ENCODE measurements around the gene GUCY1B1.
"Not testable (repeated sequence)": the region's sequence is repeated elsewhere in the genome, so short reads cannot be mapped to it uniquely, and the experiment has no call there.

GUCY1B1 gene

DNA sequence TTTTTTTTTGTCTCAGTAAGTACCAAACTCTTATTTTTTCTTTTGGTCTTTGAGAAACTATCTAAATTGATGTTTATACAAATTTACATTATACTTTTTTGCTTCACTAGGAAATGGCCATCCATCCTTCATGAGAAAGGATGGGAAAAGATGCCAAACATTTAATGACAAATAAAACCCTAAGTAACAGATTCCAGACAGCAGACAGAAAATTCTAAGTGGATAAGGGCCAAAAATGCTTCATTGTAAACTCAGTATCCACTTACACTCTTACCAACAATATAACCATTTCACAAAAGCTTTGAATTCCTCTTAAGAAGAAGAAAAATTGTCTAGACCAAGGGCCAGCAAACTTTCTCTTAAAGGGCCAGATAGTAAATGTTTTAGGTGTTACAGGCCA lies 3.5 kb downstream of the GUCY1B1 start:
- DNase-seq (ENCODE audit: low read depth), result no peak

DNA sequence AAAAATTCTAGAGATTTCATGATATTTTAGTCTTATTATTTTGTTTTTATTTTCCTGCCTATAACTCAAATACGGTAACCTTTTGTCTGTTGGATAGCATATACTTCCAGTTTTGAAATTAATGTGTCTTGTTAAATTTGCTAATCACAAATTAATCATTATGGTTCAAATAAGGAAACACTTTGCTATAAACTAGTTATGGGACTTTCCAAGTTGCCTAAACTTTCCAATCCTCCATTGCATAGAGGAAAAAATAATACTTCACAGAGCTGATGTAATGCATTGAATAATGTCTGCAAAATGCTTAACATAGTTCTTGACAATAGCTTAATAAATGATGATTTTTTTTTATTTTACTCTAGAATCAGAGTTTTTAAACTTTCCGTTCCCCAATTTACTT lies 4.7 kb downstream of the GUCY1B1 start:
- no peak for DNase-seq (ENCODE audit: low read depth)

DNA sequence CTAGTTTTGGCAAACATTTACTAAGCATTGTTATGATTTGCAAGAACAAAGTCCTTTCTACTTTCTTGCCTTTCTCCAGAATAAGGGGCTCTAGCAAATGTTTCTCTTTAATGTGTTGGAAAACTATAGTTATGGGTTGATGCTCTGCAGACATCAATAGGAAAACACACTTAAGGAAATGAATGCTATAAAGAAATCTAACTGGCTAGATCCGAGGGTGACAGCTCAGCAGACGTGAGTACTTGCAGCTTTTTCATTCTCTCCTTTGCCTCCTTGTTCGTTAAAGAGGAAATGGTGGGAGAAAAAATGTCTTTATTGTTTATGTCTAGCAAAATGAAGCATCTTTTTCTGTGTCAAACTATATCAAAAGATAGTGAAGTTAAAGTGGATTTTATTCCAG lies 6.3 kb downstream of the GUCY1B1 start:
- DNase-seq (ENCODE audit: low read depth), result no peak

DNA sequence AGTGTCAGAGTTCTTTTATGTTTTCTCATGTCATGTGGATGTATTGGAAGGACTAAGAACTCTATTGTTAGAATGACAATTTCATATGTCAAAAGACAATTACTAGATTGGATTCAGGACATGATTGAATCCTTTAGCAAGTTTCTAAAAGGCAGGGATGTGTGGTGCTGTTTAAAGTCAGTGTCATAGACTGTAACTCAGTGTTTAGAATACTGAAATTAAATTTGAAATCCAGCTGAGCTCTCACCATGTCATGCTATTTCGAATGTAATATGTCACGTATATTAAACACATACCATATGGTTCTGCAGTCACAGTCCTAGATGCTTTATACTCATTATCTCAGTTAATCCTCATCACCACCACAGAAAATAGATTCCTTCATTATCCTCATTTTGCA lies 7.8 kb downstream of the GUCY1B1 start:
- no peak for DNase-seq (ENCODE audit: low read depth)

DNA sequence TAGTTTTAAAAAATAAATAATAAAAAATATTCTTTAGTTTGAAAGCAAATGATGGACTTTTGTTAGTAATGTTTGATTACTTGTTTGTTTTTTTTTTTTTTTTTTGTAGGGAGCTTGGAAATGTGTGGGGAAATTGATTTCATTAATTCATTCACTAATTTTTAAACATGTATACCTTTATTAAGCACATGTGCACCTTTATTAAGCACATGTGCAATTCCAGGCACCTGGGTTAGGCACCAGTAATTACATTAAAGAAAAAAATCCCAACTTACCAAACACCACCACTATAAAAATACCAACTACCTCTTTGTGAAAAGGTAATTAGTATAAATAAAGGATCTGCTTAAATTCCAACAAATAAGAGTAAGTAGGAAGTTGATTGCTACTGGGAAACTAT lies 9.5 kb downstream of the GUCY1B1 start:
- DNase-seq (ENCODE audit: low read depth), result no peak

DNA sequence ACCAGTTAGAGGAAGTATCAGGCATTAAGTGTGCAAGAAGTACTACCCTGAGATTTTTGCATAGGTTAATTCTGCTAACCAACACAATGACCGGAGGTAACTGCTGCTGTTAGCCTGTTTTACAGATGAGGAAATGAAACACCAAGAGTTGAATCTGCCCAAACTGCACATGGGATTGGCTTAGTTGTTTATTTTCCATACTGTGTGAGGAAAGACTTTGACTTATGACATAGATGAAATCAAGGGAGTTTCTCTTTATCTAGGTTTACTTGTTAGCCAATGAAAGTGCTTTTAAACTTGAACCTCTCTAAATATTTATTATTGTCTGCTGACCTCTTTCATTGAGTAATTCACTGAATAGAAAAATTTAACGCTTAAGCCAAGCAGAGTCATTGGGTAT lies 10.3 kb downstream of the GUCY1B1 start:
- no peak for DNase-seq (ENCODE audit: low read depth)

DNA sequence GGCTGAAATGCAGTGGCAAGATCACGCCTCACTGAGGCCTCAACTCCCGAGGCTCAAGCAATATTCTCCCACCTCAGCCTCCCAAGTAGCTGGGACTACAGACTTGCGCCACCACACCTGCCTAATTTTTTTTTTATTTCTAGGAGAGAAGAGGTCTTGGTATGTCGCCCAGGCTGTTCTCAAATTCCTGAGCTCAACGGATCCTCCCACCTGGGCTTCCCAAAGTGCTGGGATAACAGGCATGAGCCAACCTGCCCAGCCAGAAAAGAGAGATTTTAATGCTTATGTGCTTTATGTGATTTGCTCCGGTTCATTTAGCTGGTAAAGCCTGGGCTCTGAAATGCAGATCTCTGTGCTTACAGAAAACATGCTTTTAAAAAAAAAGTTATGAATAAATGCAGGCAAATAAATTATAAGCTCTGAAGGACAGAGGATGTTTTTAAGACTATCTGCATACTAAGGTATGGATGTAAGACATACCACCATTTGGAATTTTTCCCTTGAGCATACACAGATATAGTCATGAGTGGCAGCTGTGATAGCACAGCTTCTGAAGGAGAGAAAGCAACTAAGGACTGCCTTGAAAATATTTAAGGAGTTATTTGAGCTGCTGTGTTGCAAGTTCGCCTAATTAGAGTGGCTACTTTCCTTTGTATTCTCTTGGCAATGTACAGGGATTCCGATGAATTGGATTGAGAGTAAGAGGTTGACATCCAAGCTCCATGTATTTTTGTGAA lies 13.8 kb downstream of the GUCY1B1 start:
- no peak for DNase-seq (ENCODE audit: low read depth)

DNA sequence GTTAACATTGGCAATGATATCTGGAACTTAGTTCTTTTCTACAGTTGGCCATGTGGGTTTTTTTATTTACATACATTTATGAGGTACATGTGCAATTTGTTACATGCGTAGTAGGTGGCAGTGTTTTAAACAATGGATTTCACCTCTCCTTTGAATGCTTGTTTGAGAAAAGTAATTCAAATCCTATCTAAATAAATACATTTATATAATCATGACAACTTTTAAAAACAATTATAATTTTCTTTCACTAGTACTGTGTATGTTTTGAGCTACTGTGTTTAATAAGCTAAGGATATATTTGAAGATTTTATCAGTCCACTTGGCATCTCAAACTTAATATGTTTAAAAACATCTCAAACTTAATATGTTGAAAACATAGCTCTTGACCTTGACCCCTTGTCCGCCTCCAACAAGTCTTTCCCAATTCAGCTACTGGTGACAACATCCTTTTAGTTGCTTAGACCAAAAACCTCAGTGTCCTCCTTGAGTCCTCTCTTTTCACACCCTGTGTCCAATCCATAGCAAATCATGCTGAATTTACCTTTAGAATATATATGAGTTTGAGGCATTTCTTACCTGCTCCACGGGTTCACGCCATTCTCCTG lies 14.5 kb downstream of the GUCY1B1 start:
- no peak for DNase-seq (ENCODE audit: low read depth)

DNA sequence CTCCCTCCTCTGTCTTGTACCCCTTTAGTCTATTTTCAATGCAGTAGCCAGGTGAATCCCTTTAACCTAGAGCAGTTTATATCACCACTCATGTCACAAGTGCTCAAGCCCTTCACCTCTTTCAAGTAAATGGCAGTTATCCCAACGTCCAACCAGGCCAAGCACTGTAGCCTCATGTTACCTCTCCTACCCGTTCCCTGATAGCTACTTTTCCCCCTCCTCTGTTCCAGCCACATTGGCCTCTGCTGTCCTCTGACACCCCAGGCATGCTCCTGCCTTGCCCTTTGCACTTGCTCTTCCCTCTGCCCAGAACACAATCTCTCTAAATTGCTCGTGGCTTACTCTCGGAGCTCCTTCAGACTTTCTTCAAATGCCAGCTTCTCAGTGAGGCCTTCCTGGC lies 15.2 kb downstream of the GUCY1B1 start:
- DNase-seq (ENCODE audit: low read depth), result no peak

DNA sequence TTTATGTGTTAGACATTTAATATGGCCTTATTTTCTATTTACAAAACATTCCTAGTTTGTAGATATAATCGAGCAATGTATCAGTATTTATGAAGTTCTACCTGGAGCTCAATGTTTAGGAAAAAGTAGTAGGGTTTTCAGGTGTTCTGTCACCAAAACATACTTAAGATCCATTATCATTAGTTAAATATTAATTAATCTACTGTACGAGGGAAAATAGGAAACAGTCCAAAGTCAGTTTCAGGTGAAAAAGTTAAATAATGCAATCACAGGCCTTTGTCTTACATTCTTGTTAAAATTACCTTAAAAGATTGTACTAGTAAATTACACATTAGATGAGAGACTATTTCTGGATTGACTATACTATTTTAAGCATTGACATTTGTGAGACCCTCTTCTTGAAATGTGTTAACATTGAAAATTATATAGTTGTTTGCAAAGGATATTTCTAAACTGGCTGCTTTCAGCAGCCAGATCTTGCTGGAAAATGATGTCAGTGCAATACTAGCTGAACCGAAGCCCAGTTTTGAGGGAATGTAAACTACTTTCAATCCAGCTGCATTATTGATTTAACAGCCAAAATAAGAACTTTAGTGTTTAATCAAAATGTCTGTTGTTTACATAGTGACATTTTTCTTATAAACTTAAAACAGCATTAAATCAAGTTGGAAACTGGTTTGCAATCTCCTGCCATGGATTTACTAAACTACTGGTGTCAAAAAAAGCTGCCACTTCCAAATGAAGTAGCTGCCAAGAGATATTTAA lies 19.3 kb downstream of the GUCY1B1 start:
- DNase-seq (ENCODE audit: low read depth), result no peak

DNA sequence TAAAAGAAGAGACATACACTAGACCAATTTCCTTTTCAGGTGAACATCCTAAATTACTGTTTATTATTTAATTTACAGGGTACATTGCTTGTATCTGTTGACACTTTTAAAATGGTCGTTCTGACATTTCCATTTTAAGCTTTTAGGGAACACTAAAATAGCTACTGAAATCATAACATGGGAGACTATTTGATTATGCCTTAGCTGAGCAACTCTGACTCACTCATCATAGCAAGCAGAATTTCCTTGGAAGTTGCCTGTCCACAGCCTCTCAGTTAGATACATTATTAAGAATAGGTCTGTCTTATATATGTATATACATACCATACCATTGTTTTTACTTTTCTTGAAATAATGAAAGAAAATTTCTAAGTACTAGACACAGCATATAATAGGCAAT lies 22.0 kb downstream of the GUCY1B1 start:
- DNase-seq (ENCODE audit: low read depth), result no peak

DNA sequence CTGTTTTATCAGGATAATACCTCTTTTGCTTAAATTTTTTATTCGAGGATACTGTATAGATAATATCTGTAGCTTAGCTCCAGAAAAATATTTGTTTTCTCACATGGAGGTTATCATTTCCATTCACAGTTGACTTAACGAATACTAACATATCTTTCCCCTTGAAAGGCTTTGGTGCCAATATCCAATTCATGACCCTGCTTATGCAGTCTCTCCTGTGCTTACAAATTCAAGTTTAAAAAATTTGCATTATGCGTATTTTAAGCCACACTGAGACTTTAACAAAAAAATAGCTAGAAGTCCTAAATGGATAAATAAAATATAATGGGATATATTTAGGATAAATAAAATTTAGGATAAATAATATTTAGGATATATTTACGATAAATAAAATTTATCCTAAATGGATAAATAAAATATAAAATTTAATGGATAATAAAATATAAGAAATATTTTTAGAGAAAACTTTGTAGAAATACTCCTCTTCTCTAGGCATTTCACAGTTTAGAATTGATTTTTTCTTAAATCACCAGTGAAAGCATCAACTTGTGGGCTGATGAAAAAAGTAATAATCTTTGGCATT lies 22.5 kb downstream of the GUCY1B1 start:
- DNase-seq (ENCODE audit: low read depth), result no peak

DNA sequence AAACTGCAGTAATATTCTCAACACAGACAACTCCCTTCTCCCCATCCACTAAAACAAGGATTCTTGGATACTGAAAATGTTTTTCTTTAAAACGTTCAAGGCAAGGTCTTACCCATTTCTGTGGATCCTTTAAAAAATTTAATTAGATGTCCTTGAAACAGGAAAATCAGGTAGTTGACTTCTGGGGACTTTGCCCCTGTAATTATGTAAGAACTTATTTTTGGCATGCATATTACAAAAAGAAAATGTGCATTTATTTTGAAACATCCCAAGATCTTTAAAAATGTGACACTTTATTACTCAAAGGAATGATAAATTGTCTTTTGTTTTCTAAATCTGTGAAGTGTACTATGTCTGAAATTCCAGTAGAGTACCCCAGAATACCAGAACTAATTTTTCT lies 25.8 kb downstream of the GUCY1B1 start:
- no peak for DNase-seq (ENCODE audit: low read depth)

DNA sequence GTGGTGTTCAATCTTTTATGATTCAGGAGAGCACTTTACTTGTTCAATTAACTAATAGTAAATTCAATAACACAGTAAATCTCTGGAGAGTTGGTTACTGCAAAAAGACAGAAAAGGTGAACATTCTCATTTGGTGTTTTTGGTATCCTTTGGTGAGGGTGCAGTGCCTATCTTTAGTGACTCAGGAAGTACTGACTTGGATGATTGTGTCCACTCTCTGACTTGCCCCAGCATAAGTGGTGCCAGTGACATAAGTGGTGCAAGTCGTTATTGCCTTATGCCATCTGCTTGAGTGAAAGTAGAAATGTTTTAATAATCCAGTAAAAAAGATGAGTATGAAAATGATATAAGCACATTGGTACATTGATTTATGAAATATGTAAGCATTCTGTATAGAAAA lies 27.0 kb downstream of the GUCY1B1 start:
- DNase-seq (ENCODE audit: low read depth), result no peak

DNA sequence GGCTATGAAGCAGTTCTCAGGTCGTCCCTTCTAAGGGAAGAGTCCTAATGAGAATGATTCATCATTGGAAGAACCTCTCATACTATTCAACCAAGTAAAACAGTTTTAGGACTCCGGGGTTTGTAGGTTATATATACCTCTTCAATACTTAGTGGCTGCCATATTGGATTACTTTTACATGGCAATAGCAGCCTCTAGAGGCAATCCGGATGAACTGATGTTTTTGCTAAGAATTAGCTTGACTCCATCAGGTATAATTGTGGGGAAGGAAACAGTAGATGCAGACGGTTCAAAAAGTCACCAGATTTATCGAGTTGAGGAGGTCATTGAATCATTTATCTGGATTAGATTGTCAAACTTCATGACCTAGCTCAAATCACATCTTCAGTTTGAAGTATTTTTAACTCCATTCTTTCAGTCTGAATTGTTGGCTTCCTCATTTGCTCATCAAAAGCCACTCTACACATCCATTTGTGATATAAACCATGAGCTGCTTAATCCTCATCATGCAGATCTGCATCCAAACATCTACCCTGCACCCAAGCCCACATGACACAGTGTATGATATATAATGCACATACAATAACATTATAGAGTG lies 28.4 kb downstream of the GUCY1B1 start:
- no peak for DNase-seq (ENCODE audit: low read depth)

DNA sequence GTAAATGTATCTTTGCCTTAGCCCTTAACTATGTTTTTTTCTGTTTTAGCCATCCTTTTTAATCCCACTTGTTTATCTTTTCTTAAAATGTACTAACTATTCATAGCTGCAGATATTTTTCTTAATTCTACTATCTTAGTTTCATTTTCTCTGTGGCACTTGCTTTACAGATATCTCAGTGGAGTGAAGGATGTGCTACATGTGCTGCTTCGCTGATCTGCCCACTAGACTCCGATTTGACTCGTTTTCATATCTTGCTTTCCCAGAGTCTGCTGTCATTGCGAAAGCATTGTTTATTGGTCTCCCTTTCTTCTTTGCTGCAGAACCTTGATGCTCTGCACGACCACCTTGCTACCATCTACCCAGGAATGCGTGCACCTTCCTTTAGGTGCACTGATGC lies 30.6 kb downstream of the GUCY1B1 start:
- no peak for DNase-seq (ENCODE audit: low read depth)

DNA sequence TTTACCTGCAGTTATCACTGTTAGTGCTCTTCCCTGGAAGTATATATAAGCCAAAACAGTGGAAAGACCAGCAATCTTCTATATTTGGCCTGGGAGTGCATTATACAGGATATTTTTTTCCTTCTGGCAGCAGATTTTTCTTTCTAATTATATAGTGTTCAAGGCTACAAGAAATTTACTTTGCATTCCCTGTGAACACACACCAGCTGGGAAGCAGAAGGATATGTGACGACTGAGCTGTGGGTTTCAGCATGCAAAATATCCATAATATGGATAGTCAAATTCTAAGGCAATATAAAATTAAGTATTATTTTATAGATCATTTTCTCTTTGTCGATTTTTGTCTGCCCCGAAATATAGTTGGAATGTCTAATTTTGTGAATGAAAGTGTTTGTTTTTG lies 31.2 kb downstream of the GUCY1B1 start:
- no peak for DNase-seq (ENCODE audit: low read depth)

DNA sequence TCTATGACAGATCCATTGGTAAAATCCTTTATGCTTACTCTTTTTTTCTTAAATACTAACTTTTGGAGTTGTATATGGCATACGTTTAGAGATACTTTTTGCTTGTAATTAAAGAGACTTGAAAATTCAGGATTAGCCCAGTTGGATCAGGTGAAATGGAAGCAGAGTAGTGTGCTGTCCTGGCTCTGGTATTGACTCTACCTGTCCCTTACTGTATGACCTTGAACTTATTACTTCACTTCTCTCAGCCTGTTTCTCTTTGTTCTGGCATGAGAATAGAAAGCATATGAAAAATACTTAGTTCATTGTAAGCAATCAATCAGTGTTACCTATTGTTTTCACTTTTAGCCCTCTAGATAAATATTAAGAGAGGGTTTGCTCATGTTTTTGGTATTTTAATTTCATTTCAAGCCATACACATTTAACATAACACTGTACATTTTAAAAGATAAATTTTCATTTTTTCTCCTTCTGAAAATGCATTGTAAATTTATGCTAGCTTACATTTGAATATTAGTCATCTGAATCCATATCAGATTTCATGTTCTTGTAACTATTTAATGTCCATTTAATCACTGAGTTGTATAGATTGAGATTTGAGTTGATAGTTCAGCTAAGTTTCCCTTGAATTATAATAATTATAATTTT lies 35.9 kb downstream of the GUCY1B1 start:
- DNase-seq (ENCODE audit: low read depth), result no peak

DNA sequence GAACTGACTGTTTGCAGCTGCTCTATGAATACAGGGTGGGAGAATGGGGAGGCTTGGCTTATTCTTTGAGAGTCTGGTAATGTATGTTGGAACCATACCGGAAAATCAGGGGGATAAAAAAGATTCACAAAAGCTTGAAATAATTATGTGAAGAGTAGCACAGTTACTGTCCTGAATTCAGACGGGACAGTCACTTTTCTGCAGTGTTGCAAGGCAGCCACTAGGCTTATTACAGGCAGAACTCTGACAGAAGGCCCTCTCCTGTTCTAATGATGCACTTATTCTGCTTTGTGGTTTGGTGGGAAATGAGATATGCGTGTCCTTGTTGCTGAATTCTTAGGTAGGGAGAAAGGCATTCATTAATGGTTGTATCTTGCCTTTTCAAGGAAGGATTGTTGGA lies 37.2 kb downstream of the GUCY1B1 start:
- DNase-seq (ENCODE audit: low read depth), result no peak

DNA sequence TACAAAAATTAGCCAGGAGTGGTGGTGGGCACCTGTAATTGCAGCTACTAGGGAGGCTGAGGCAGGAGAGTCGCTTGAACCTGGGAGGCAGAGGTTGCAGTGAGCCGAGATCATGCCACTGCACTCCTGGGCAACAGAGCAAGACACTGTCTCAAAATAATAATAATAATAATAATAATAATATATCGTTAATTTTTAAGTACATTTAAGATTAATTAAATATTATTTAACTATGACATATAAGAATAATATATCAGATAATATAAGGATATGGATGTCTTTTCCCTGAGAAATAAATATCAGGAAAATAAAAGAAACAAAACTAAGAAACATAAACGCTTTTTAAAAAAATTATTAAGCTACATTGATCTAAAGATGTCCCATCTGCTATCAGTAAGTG lies 38.8 kb downstream of the GUCY1B1 start:
- DNase-seq (ENCODE audit: low read depth), result not testable (repeated sequence)

DNA sequence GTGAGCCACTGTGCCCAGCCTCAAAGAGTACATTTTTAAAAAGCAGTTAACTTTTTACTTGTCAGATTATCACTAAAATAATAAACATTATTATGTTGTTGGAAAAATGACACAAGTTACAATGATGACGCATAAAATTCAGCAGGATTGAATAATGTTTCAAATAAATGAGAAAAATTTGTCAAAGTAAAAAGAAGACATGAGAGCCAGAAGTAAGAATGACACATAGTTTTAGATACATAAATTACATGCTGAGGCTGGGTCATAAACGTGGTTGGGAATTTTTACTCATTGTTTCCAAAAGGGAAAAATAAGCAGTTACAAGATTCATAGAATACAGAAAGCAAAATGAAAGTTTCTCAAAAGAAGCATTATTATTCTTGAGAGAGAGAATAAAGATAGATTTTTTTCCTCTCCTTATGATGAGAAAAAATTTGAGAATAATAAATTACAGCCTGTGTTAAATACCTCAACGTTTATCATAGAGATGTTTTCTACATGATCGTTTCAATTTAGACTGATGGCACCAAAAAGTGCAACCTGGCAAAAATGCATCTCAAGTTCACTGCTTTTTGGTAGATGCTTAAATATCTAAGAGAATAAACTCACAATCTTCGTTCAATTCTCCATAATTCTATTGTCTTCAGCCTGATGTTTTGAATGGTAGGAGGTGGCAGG lies 40.4 kb downstream of the GUCY1B1 start:
- DNase-seq (ENCODE audit: low read depth), result no peak

DNA sequence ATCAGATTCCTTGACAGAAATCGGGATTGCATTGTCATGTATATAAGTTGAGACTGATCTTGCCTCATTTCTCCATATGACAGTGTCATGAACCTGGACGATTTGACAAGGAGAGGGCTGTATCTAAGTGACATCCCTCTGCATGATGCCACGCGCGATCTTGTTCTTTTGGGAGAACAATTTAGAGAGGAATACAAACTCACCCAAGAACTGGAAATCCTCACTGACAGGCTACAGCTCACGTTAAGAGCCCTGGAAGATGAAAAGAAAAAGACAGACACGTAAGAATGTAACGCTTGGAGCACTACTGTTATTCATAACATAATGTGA lies 40.9 kb downstream of the GUCY1B1 start:
- no peak for DNase-seq (ENCODE audit: low read depth)

Data from stimulated activated CD8-positive, alpha-beta memory T cell treated with anti-CD3 and anti-CD28 coated beads, Interleukin-15, amount 100 ng/mL, for 24 hours (primary cell).